ENCODE data around the gene THRA.
A peak's percentile ranks its signal among the peaks of the same experiment; 100 is the strongest.

The THRA gene

GRCh38 chr17:40105861-40106759 is 43.3 kb downstream of the THRA start:
- no peaks in the 10 kb centered on the region for H3K27me3 ChIP-seq (ENCODE audit: insufficient read depth, poor library complexity, severe bottlenecking)
- H3K27ac ChIP-seq (replicated peaks) = peak overlapping the region; percentile 90
- DNase-seq (ENCODE audit: low read depth in 1 of 2, low spot score in 1 of 2) = no peak
- H3K4me3 ChIP-seq (replicated peaks; ENCODE audit: insufficient read depth, low read length) = no peak overlapping the region
- TF ChIP-seq CTCF (IDR thresholded peaks at IDR 0.05; ENCODE audit: insufficient read depth, low read length) (no peak), GABPA (IDR thresholded peaks at IDR 0.05; ENCODE audit: low read depth) (no peak), REST (IDR thresholded peaks at IDR 0.05; ENCODE audit: insufficient replicate concordance, low read depth) (no peak), SPI1 (IDR thresholded peaks at IDR 0.05; ENCODE audit: borderline replicate concordance, low read depth) (peak; percentile 89), POLR2AphosphoS5 (IDR thresholded peaks at IDR 0.05; ENCODE audit: low read depth) (no peak)

GRCh38 chr17:40106760-40107521 is 44.2 kb downstream of the THRA start:
- H3K27me3 ChIP-seq (ENCODE audit: insufficient read depth, poor library complexity, severe bottlenecking) = no peaks in the 10 kb centered on the region
- no peak overlapping the region for H3K4me3 ChIP-seq (replicated peaks; ENCODE audit: insufficient read depth, low read length)
- peak overlapping the region; percentile 90 for H3K27ac ChIP-seq (replicated peaks)
- TF ChIP-seq SPI1 (IDR thresholded peaks at IDR 0.05; ENCODE audit: borderline replicate concordance, low read depth) = no peak
- 0 out of 2 replicates have a peak, but pooled peaks have one; percentile 15 for TF ChIP-seq GABPA (IDR thresholded peaks at IDR 0.05; ENCODE audit: low read depth)
- DNase-seq (ENCODE audit: low read depth in 1 of 2, low spot score in 1 of 2) = peak in 1 of 2 experiments; percentile 73

- H3K4me3 ChIP-seq (replicated peaks; ENCODE audit: insufficient read depth, low read length) = no peak overlapping the region
- DNase-seq (ENCODE audit: low read depth in 1 of 2, low spot score in 1 of 2) = peak in 1 of 2 experiments; percentile 90
- TF ChIP-seq POLR2AphosphoS5 (IDR thresholded peaks at IDR 0.05; ENCODE audit: low read depth) = peak; percentile 37; the same call in 1 of the 2 replicates
- TF ChIP-seq CTCF (IDR thresholded peaks at IDR 0.05; ENCODE audit: insufficient read depth, low read length) = no peak
- TF ChIP-seq GABPA (IDR thresholded peaks at IDR 0.05; ENCODE audit: low read depth) = 0 out of 2 replicates have a peak, but pooled peaks have one; percentile 10
- TF ChIP-seq REST (IDR thresholded peaks at IDR 0.05; ENCODE audit: insufficient replicate concordance, low read depth) = no peak
- TF ChIP-seq SPI1 (IDR thresholded peaks at IDR 0.05; ENCODE audit: borderline replicate concordance, low read depth) = no peak
- peak overlapping the region; percentile 90 for H3K27ac ChIP-seq (replicated peaks)
- H3K27me3 ChIP-seq (ENCODE audit: insufficient read depth, poor library complexity, severe bottlenecking) = no peaks in the 10 kb centered on the region
Observed at GRCh38 chr17:40107522-40108174, 44.9 kb downstream of the THRA start.
